ENCODE results near the gene SLC5A11. TPM values are rescaled to one million over a fixed set of nuclear protein-coding genes. Genes with fewer than 3 reads are reported as not detected.
"Not testable (repeated sequence)": the region's sequence is repeated elsewhere in the genome, so short reads cannot be mapped to it uniquely, and the experiment has no call there.

SLC5A11 gene
- total RNA-seq, 1 donor, result 0.31 TPM

- no peak overlapping the region for H3K4me3 ChIP-seq (ENCODE audit: low read length)
- H3K27me3 ChIP-seq (ENCODE audit: insufficient read depth, low read length), result no peaks in the 10 kb centered on the region
- H3K4me1 ChIP-seq (ENCODE audit: insufficient read depth, low read length), result no peaks in the 10 kb centered on the region
- no peaks in the 10 kb centered on the region for H3K9me3 ChIP-seq (ENCODE audit: low read depth, low read length)
Measured at GRCh38 chr16:24825696-24826095, 20.1 kb upstream of the SLC5A11 start.

GRCh38 chr16:24826096-24826690 is 19.6 kb upstream of the SLC5A11 start:
- H3K4me3 ChIP-seq (ENCODE audit: low read length), result no peak overlapping the region
- H3K4me1 ChIP-seq (ENCODE audit: insufficient read depth, low read length), result no peaks in the 10 kb centered on the region
- H3K27me3 ChIP-seq (ENCODE audit: insufficient read depth, low read length), result no peaks in the 10 kb centered on the region
- no peaks in the 10 kb centered on the region for H3K9me3 ChIP-seq (ENCODE audit: low read depth, low read length)

GRCh38 chr16:24826817-24827566 is 18.8 kb upstream of the SLC5A11 start:
- Histone ChIP-seq H3K27me3 (ENCODE audit: insufficient read depth, low read length) (no peaks in the 10 kb centered on the region), H3K4me1 (ENCODE audit: insufficient read depth, low read length) (no peaks in the 10 kb centered on the region), H3K9me3 (ENCODE audit: low read depth, low read length) (no peaks in the 10 kb centered on the region), H3K4me3 (ENCODE audit: low read length) (no peak overlapping the region)

- no peak overlapping the region for H3K4me3 ChIP-seq (ENCODE audit: low read length)
- H3K27me3 ChIP-seq (ENCODE audit: insufficient read depth, low read length), result no peaks in the 10 kb centered on the region
- no peaks in the 10 kb centered on the region for H3K9me3 ChIP-seq (ENCODE audit: low read depth, low read length)
- H3K4me1 ChIP-seq (ENCODE audit: insufficient read depth, low read length), result no peaks in the 10 kb centered on the region
Measured at GRCh38 chr16:24829153-24829552, 16.6 kb upstream of the SLC5A11 start.

GRCh38 chr16:24833352-24833751 is 12.4 kb upstream of the SLC5A11 start:
- peaks cover 3% of the 10 kb centered on the region for H3K4me1 ChIP-seq (ENCODE audit: insufficient read depth, low read length)
- H3K9me3 ChIP-seq (ENCODE audit: low read depth, low read length), result no peaks in the 10 kb centered on the region
- no peaks in the 10 kb centered on the region for H3K27me3 ChIP-seq (ENCODE audit: insufficient read depth, low read length)
- H3K4me3 ChIP-seq (ENCODE audit: low read length), result no peak overlapping the region

- Histone ChIP-seq H3K4me3 (ENCODE audit: low read length) (no peak overlapping the region), H3K4me1 (ENCODE audit: insufficient read depth, low read length) (peaks cover 9% of the 10 kb centered on the region), H3K9me3 (ENCODE audit: low read depth, low read length) (no peaks in the 10 kb centered on the region), H3K27me3 (ENCODE audit: insufficient read depth, low read length) (no peaks in the 10 kb centered on the region)
Measured at GRCh38 chr16:24834459-24835335, 11.1 kb upstream of the SLC5A11 start.

GRCh38 chr16:24836836-24837235 is 8.9 kb upstream of the SLC5A11 start:
- H3K9me3 ChIP-seq (ENCODE audit: low read depth, low read length), result no peaks in the 10 kb centered on the region
- no peaks in the 10 kb centered on the region for H3K27me3 ChIP-seq (ENCODE audit: insufficient read depth, low read length)
- peaks cover 9% of the 10 kb centered on the region for H3K4me1 ChIP-seq (ENCODE audit: insufficient read depth, low read length)
- H3K4me3 ChIP-seq (ENCODE audit: low read length), result no peak overlapping the region

GRCh38 chr16:24837969-24838368 is 7.8 kb upstream of the SLC5A11 start:
- H3K4me1 ChIP-seq (ENCODE audit: insufficient read depth, low read length), result peaks cover 9% of the 10 kb centered on the region
- H3K27me3 ChIP-seq (ENCODE audit: insufficient read depth, low read length), result no peaks in the 10 kb centered on the region
- H3K9me3 ChIP-seq (ENCODE audit: low read depth, low read length), result no peaks in the 10 kb centered on the region
- no peak overlapping the region for H3K4me3 ChIP-seq (ENCODE audit: low read length)

- peaks cover 9% of the 10 kb centered on the region for H3K4me1 ChIP-seq (ENCODE audit: insufficient read depth, low read length)
- no peaks in the 10 kb centered on the region for H3K27me3 ChIP-seq (ENCODE audit: insufficient read depth, low read length)
- no peak overlapping the region for H3K4me3 ChIP-seq (ENCODE audit: low read length)
- H3K9me3 ChIP-seq (ENCODE audit: low read depth, low read length), result no peaks in the 10 kb centered on the region
Measured at GRCh38 chr16:24838554-24839266, 7.1 kb upstream of the SLC5A11 start.

- Histone ChIP-seq H3K4me3 (ENCODE audit: low read length) (no peak overlapping the region), H3K4me1 (ENCODE audit: insufficient read depth, low read length) (peaks cover 9% of the 10 kb centered on the region), H3K27me3 (ENCODE audit: insufficient read depth, low read length) (no peaks in the 10 kb centered on the region), H3K9me3 (ENCODE audit: low read depth, low read length) (no peaks in the 10 kb centered on the region)
Measured at GRCh38 chr16:24839347-24839972, 6.3 kb upstream of the SLC5A11 start.

GRCh38 chr16:24841291-24841690 is 4.5 kb upstream of the SLC5A11 start:
- Histone ChIP-seq H3K27me3 (ENCODE audit: insufficient read depth, low read length) (no peaks in the 10 kb centered on the region), H3K4me1 (ENCODE audit: insufficient read depth, low read length) (peaks cover 9% of the 10 kb centered on the region), H3K4me3 (ENCODE audit: low read length) (no peak overlapping the region), H3K9me3 (ENCODE audit: low read depth, low read length) (no peaks in the 10 kb centered on the region)

GRCh38 chr16:24844101-24845030 is 1.4 kb upstream of the SLC5A11 start:
- no peaks in the 10 kb centered on the region for H3K27me3 ChIP-seq (ENCODE audit: insufficient read depth, low read length)
- H3K4me3 ChIP-seq (ENCODE audit: low read length), result no peak overlapping the region
- no peaks in the 10 kb centered on the region for H3K4me1 ChIP-seq (ENCODE audit: insufficient read depth, low read length)

GRCh38 chr16:24845031-24845365 is 765 bp upstream of the SLC5A11 start:
- H3K4me1 ChIP-seq (ENCODE audit: insufficient read depth, low read length); H3K4me3 ChIP-seq (ENCODE audit: low read length); H3K27me3 ChIP-seq (ENCODE audit: insufficient read depth, low read length); H3K9me3 ChIP-seq (ENCODE audit: low read depth, low read length): not testable (repeated sequence)

More at GRCh38 chr16:24844101-24845030, 1.4 kb upstream of the SLC5A11 start:
- no peaks in the 10 kb centered on the region for H3K9me3 ChIP-seq (ENCODE audit: low read depth, low read length)
